A549 treated with dexamethasone at 1 μM for 4 hours (cell line): ENCODE results near the gene SIX1. TPM values are rescaled to one million over a fixed set of nuclear protein-coding genes. Genes with fewer than 3 reads are reported as not detected.

ENCODE experiments used
- total RNA-seq: library from RNA; stranded (reverse); fragments of 200-300 nt; extraction: Qiagen RNA extraction; gene quantifications from 5 replicates; pipeline ENCODE4 v1.2.3, GENCODE V29; 2022

The SIX1 gene
- total RNA-seq, result 5.5 to 7.4 TPM (median 6.7 TPM) in 5 replicates

GRCh38 chr14:60648934-60649874 lies at the start of gene SIX1:
TSS of gene SIX1 (minus strand) at chr14:60649477. CDS start at chr14:60649189, 288 bp downstream.

Other genes starting within 250 kb of the SIX1 start
- gene C14orf39, start 163.4 kb downstream of the SIX1 start, total RNA-seq, result not detected in 5 replicates
- not detected in 5 replicates for gene SIX6, start 140.3 kb downstream of the SIX1 start, total RNA-seq
- gene SIX4, start 74.9 kb upstream of the SIX1 start, total RNA-seq, result 1.7 to 3.1 TPM (median 2.8 TPM) in 5 replicates
- gene MNAT1, start 85.3 kb upstream of the SIX1 start, total RNA-seq, result 39.1 to 54.1 TPM (median 45.0 TPM) in 5 replicates